Left ventricle myocardium inferior (tissue), 1 donor: Measurements from ENCODE around the gene DYNC2I2. TPM values are rescaled to one million over a fixed set of nuclear protein-coding genes. Genes with fewer than 3 reads are reported as not detected.
A peak's percentile ranks its signal among the peaks of the same experiment; 100 is the strongest.

Experiments
- DNase-seq: peaks from one replicate; pipeline ENCODE4 v3.0.0-alpha.2; 2020
- H3K27ac ChIP-seq: fragments of 200-600 bp; replicated peaks from 2 replicates; pipeline ENCODE4 v1.8.0; 2021
- H3K27me3 ChIP-seq: fragments of 200-600 bp; 2 replicates; pipeline ENCODE4 v1.8.0; 2021; ENCODE audit warnings: low read depth
- H3K36me3 ChIP-seq: fragments of 200-600 bp; 2 replicates; pipeline ENCODE4 v1.8.0; 2021
- H3K4me1 ChIP-seq: fragments of 200-600 bp; 2 replicates; pipeline ENCODE4 v1.8.0; 2021
- H3K4me3 ChIP-seq: fragments of 200-600 bp; 2 replicates; pipeline ENCODE4 v1.8.0; 2021; ENCODE audit warnings: mild to moderate bottlenecking, moderate library complexity
- H3K9me3 ChIP-seq: fragments of 200-600 bp; replicated peaks from 2 replicates; pipeline ENCODE4 v1.8.0; 2021
- CTCF ChIP-seq: fragments of 200-600 bp; IDR thresholded peaks from 2 replicates; pipeline ENCODE4 v1.8.0; 2021; ENCODE audit warnings: antibody characterized with exemption, mild to moderate bottlenecking, borderline replicate concordance
- intact Hi-C: fragments of 100-400 bp; cut with micrococcal nuclease; formaldehyde crosslinking; loops from one replicate; pipeline ENCODE4 v1.11.0; 2022
- total RNA-seq: library from RNA; stranded (reverse); fragmentation: NEBNext Ultra II Directional; extraction: Animal tissue kit (Norgen Biotek cat#: 25700); gene quantifications from one replicate; pipeline ENCODE4 v1.2.1, GENCODE V29; 2021
- donor health status: DM: no; HTN: yes; CAD: no; lungs with severe emphysema.

DYNC2I2 gene
- total RNA-seq, 1 donor from 2014 or later, result 32.7 TPM

GRCh38 chr9:128688501-128689292, 32.0 kb upstream of the DYNC2I2 start, which contains the start of gene SET:
SET (plus strand) TSS chr9:128689222; CDS start chr9:128689583, 361 bp downstream.
- peak; percentile 97 for DNase-seq
- peaks cover 26% of the 10 kb centered on the region for H3K36me3 ChIP-seq
- H3K27ac ChIP-seq, result peak within 1 kb of the TSS; percentile 98
- H3K4me3 ChIP-seq, result peak within 1 kb of the TSS; percentile 81
- intact Hi-C loops, result no loop called here
- no peak for TF ChIP-seq CTCF
- H3K4me1 ChIP-seq, result peaks cover 47% of the 10 kb centered on the region
- H3K27me3 ChIP-seq, result no peaks in the 10 kb centered on the region
- H3K9me3 ChIP-seq, result no peaks in the 10 kb centered on the region

DNA sequence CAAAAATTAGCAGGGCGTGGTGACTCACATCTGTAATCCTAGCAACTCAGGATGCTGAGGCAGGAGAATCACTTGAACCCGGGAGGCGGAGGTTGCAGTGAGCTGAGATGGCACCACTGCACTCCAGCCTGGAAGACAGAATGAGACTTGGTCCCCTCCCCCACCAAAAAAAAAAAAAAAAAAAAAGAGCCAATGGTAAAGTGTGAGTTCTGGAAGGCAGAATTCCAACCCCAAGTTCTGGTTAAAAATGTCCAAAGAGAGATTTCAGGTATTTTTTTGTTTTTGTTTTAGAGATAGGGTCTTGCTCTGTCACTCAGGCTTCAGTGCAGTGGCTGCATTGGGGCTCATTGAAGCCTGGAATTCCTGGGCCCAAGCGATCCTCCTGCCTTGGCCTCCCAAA, 30.8 kb upstream of the DYNC2I2 start:
- Histone ChIP-seq H3K4me1 (peaks cover 53% of the 10 kb centered on the region), H3K27ac (no peak overlapping the region)
- no peak for DNase-seq

DNA sequence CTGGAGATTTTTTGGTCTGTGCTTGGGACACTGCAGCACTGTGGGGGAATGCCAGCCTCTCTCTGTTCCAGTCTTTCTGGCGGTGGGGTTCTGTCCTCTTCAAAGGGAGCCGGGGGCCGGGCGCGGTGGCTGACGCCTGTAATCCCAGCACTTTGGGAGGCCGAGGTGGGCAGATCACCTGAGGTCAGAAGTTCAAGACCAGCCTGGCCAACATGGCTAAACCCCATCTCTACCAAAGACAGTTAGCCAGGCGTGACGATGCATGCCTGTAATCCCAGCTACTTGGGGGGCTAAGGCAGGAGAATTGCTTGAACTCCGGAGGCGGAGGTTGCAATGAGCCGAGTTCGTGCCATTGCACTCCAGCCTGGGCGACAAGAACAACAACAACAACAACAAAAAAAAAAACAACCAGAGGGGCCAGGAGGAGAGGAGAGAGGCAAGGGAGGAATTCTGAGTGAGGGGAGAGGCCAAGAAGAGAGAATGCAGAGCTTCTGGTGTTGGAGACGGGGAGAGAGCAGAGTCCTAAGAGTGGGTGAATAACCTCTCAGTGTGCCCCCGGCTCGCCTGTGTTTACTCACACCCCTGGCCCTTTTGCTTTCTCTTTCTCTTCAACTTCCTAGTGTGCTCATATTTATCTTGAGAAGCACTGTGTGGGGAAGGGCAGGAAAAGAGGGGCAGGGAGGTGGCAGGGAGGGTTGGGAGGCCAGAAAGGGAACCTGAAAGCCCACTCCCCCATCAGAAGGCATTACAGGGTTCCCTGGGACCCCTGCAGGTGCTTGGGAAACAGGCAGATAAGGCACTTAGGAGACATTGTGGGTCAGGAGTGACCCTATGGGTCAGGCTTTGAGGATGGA, 29.2 kb upstream of the DYNC2I2 start:
- peaks cover 42% of the 10 kb centered on the region for H3K4me1 ChIP-seq
- no peaks in the 10 kb centered on the region for H3K27me3 ChIP-seq
- no peak overlapping the region for H3K4me3 ChIP-seq
- DNase-seq, result no peak
- no peaks in the 10 kb centered on the region for H3K9me3 ChIP-seq
- peak overlapping the region; percentile 4 for H3K27ac ChIP-seq
- H3K36me3 ChIP-seq, result no peaks in the 10 kb centered on the region
- intact Hi-C loops, result no loop called here
- TF ChIP-seq CTCF, result no peak

More for the DNA sequence above, 30.8 kb upstream of the DYNC2I2 start:
- no peak for TF ChIP-seq CTCF
- Histone ChIP-seq H3K4me3 (no peak overlapping the region), H3K36me3 (peaks cover 13% of the 10 kb centered on the region), H3K9me3 (no peaks in the 10 kb centered on the region), H3K27me3 (no peaks in the 10 kb centered on the region)
- intact Hi-C loops, result no loop called here

GRCh38 chr9:128684325-128685199, 27.9 kb upstream of the DYNC2I2 start:
- H3K4me1 ChIP-seq, result peaks cover 33% of the 10 kb centered on the region

More at GRCh38 chr9:128684325-128685199, 27.9 kb upstream of the DYNC2I2 start:
- Histone ChIP-seq H3K27ac (peak overlapping the region; percentile 77), H3K4me3 (peak overlapping the region; percentile 72), H3K36me3 (no peaks in the 10 kb centered on the region), H3K27me3 (no peaks in the 10 kb centered on the region), H3K9me3 (no peaks in the 10 kb centered on the region)
- no peak for TF ChIP-seq CTCF
- intact Hi-C loops, result no loop called here
- peak; percentile 71 for DNase-seq
